SJSA1 (cell line): Measurements from ENCODE around the gene ST3GAL5. TPM values are rescaled to one million over a fixed set of nuclear protein-coding genes. Genes with fewer than 3 reads are reported as not detected.

Experiments
- DNase-seq, 2 experiments: peaks; one replicate each; pipeline ENCODE4 v3.0.0-alpha.2; 2015 to 2020; ENCODE audit warnings: low spot score in 2 of 2, low read depth in 1 of 2
- H3K27ac ChIP-seq: fragments of 250-450 bp; sonication (Bioruptor Pico); 2 replicates; pipeline ENCODE4 v1.5.1; 2020; ENCODE audit warnings: mild to moderate bottlenecking, moderate library complexity
- H3K27me3 ChIP-seq: fragments of 250-450 bp; sonication (Bioruptor Pico); replicated peaks from 2 replicates; pipeline ENCODE4 v1.5.1; 2020; ENCODE audit warnings: mild to moderate bottlenecking, moderate library complexity
- H3K36me3 ChIP-seq: fragments of 250-450 bp; sonication (Bioruptor Pico); 2 replicates; pipeline ENCODE4 v1.5.1; 2020; ENCODE audit warnings: mild to moderate bottlenecking
- H3K4me1 ChIP-seq: fragments of 250-450 bp; sonication (Bioruptor Pico); replicated peaks from 2 replicates; pipeline ENCODE4 v1.6.1; 2021; ENCODE audit warnings: mild to moderate bottlenecking
- H3K4me3 ChIP-seq: fragments of 250-450 bp; sonication (Bioruptor Pico); 2 replicates; pipeline ENCODE4 v1.5.1; 2020; ENCODE audit warnings: mild to moderate bottlenecking
- H3K9me3 ChIP-seq: fragments of 250-450 bp; sonication (Bioruptor Pico); replicated peaks from 2 replicates; pipeline ENCODE4 v1.5.1; 2020; ENCODE audit warnings: mild to moderate bottlenecking
- total RNA-seq: library from RNA; depleted of rRNA; stranded (reverse); fragments of >200 nt; shearing (Covaris generic); gene quantifications from 2 replicates; pipeline ENCODE4 v1.2.3, GENCODE V29; 2014

The ST3GAL5 gene
- total RNA-seq, 1 experiment from 2014 or later = 84.5 TPM

DNA sequence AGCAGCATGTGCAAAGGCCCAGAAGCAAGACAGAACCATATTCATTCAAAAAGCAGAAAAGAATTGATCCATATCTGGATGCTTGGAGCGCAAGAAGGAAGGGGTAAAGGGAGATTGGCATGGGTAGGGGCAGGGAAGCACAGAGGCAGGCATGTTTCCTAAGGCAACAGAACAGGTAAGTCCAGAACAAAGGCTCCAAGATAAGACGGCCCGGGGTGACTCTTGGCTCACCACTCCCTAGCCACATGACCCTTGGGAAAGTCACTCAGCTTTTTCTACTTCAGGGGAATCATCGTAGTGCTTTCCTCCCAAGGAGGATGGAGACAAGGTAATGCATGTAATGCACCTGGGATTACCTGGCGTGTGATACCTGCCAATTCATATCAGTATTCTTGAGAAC is 37.7 kb upstream of the ST3GAL5 start:
- Histone ChIP-seq H3K27ac (no peak overlapping the region), H3K36me3 (no peaks in the 10 kb centered on the region), H3K27me3 (no peaks in the 10 kb centered on the region), H3K4me1 (peaks cover 53% of the 10 kb centered on the region), H3K4me3 (no peak overlapping the region), H3K9me3 (no peaks in the 10 kb centered on the region)
- no peak for DNase-seq

- Histone ChIP-seq H3K27ac (no peak overlapping the region), H3K36me3 (no peaks in the 10 kb centered on the region)
- no peak for DNase-seq
Observed at GRCh38 chr2:85925216-85925671, 36.5 kb upstream of the ST3GAL5 start.

DNA sequence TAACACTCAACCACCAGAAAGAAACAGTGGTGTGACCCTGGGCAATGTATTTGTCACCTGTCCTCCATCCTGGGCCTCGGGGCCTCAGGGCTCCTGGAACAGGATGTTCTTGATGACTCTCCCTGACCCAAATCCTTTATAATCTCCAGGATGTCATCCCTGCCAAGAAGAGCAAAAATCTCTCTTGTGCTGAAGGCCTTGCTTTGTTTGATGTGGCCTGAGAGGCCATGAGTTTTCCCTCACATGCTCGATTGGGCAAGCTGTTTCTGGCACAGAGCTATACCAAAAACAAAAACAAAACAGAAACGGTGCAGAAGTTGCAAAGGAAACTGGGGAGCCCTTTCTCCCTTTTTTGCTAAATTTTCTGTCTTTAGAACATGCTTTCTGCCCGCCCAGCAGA is 35.7 kb upstream of the ST3GAL5 start:
- H3K4me3 ChIP-seq = no peak overlapping the region
- DNase-seq = no peak
- H3K4me1 ChIP-seq = peaks cover 45% of the 10 kb centered on the region
- peaks cover 12% of the 10 kb centered on the region for H3K9me3 ChIP-seq
- H3K36me3 ChIP-seq = no peaks in the 10 kb centered on the region
- no peaks in the 10 kb centered on the region for H3K27me3 ChIP-seq
- H3K27ac ChIP-seq = no peak overlapping the region

More at GRCh38 chr2:85925216-85925671, 36.5 kb upstream of the ST3GAL5 start:
- Histone ChIP-seq H3K27me3 (no peaks in the 10 kb centered on the region), H3K9me3 (peaks cover 6% of the 10 kb centered on the region), H3K4me3 (no peak overlapping the region), H3K4me1 (peaks cover 52% of the 10 kb centered on the region)

DNA sequence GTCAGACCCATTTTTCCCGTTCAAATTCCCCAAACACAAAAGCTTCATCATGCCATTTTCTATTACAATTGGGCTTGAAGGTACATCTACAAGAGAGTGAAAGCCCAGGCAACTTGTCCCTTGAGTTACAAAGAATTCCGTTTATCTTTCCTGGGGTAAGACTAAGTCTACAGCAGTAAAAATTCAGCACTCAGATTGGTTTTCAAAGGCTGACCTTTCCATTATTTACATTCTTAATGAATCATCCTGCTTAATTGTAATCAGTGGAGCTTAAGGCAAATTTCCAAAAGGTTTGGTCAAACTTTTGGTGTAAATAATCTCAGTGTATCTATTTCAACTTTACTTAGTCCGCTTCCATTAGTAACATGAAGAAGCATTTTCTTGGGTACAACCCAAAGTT is 33.4 kb upstream of the ST3GAL5 start:
- H3K27ac ChIP-seq = no peak overlapping the region
- no peak overlapping the region for H3K4me3 ChIP-seq
- H3K4me1 ChIP-seq = peaks cover 31% of the 10 kb centered on the region
- DNase-seq = peak in 1 of 2 experiments; percentile 40
- no peaks in the 10 kb centered on the region for H3K27me3 ChIP-seq
- H3K36me3 ChIP-seq = no peaks in the 10 kb centered on the region
- peaks cover 12% of the 10 kb centered on the region for H3K9me3 ChIP-seq

DNA sequence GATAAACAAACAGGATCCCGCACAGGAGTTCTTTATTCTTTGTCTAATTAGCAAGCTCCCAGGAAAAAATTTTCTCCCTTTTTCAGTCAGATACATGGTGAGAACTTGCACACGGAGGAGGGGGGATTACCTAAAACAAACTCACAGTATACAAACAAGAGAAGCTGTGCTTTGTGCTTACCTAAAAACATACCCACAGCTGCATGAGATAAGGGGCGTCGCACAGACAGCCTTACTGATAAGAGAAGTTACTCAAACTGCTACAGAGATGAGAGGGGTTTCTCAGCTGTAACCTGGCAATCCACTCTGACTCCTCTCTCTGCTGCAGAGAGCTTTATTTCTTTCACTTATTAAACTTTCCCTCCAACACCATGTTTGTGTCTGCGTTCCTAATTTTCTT is 32.9 kb upstream of the ST3GAL5 start:
- no peaks in the 10 kb centered on the region for H3K27me3 ChIP-seq
- peaks cover 30% of the 10 kb centered on the region for H3K4me1 ChIP-seq
- no peak overlapping the region for H3K4me3 ChIP-seq
- DNase-seq = peak in 1 of 2 experiments; percentile 36
- H3K36me3 ChIP-seq = no peaks in the 10 kb centered on the region
- H3K9me3 ChIP-seq = peaks cover 12% of the 10 kb centered on the region
- peak overlapping the region; percentile 1; the same call in 1 of the 2 replicates for H3K27ac ChIP-seq

DNA sequence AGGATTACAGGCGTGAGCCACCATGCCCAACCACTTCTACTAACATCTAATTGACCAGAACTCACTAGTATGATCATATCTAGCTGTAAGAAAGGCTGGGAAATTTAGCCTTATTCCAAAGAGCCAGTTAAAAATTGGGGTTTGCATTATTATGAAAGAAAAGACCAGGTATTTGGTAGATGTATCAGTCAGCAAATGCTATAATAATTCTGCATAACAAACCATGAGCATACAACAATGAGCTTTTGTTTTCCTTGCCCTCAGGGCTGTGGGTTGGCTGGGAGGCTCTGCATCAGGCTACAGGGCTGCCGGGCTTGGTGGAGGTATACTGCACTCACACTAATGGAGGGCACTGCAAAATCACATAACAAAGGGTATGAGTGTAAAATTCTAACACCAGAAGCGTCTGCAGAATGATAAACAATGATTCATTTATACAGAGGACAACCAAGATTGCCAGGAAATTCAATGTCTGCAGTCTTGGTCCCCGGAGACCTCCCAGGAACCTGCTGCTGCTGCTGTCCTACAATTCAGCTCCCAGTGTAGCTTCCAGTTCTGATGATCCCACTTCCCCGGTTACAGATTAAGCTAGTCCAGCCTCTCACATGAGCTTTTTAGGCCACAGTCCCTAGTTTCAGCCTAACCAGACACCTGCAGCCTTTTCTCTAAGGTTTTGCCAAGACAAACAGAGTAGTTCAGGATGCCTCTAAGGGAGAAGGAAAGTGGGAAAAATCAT is 32.2 kb upstream of the ST3GAL5 start:
- Histone ChIP-seq H3K36me3 (no peaks in the 10 kb centered on the region), H3K4me1 (peaks cover 37% of the 10 kb centered on the region), H3K27me3 (no peaks in the 10 kb centered on the region), H3K4me3 (no peak overlapping the region), H3K9me3 (peaks cover 12% of the 10 kb centered on the region), H3K27ac (peak overlapping the region; percentile 1; the same call in 1 of the 2 replicates)
- DNase-seq = peak; percentile 86 to 90

GRCh38 chr2:85917887-85918795 is 29.4 kb upstream of the ST3GAL5 start:
- Histone ChIP-seq H3K27ac (no peak overlapping the region), H3K9me3 (peaks cover 12% of the 10 kb centered on the region), H3K4me1 (peaks cover 48% of the 10 kb centered on the region), H3K36me3 (no peaks in the 10 kb centered on the region), H3K27me3 (no peaks in the 10 kb centered on the region), H3K4me3 (no peak overlapping the region)
- DNase-seq = no peak

- DNase-seq = peak in 1 of 2 experiments; percentile 54
- H3K36me3 ChIP-seq = no peaks in the 10 kb centered on the region
Observed at GRCh38 chr2:85915606-85916303, 27.0 kb upstream of the ST3GAL5 start.

DNA sequence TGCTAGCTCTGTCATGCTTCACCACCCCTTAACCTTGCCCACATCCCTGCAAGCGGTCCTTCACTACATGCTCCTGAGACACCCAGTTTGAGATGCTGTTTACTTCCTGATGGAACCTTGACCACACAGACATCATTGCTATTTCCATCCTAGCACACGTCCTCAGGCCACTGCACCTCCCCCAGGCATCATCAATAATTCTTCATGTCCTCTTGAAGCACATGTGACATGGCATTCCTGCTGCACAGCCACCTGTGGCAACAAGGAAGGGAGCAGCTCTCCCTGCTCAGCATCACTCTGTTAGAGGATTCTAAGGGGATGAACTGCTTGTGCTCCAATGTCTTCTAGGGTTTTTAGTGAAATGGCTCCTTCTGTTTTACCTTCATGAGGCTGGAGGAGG is 26.1 kb upstream of the ST3GAL5 start:
- no peak overlapping the region for H3K27ac ChIP-seq
- H3K4me1 ChIP-seq = peaks cover 53% of the 10 kb centered on the region
- no peak overlapping the region for H3K4me3 ChIP-seq
- H3K27me3 ChIP-seq = no peaks in the 10 kb centered on the region
- no peaks in the 10 kb centered on the region for H3K36me3 ChIP-seq
- DNase-seq = no peak
- H3K9me3 ChIP-seq = peaks cover 3% of the 10 kb centered on the region

More at GRCh38 chr2:85915606-85916303, 27.0 kb upstream of the ST3GAL5 start:
- H3K4me3 ChIP-seq = no peak overlapping the region
- no peak overlapping the region for H3K27ac ChIP-seq
- no peaks in the 10 kb centered on the region for H3K27me3 ChIP-seq
- H3K9me3 ChIP-seq = peaks cover 11% of the 10 kb centered on the region
- H3K4me1 ChIP-seq = peaks cover 52% of the 10 kb centered on the region

GRCh38 chr2:85913884-85914881 is 25.4 kb upstream of the ST3GAL5 start:
- H3K27ac ChIP-seq = no peak overlapping the region
- H3K4me3 ChIP-seq = no peak overlapping the region
- no peak for DNase-seq
- H3K36me3 ChIP-seq = no peaks in the 10 kb centered on the region
- no peaks in the 10 kb centered on the region for H3K9me3 ChIP-seq
- H3K27me3 ChIP-seq = no peaks in the 10 kb centered on the region
- H3K4me1 ChIP-seq = peaks cover 53% of the 10 kb centered on the region

DNA sequence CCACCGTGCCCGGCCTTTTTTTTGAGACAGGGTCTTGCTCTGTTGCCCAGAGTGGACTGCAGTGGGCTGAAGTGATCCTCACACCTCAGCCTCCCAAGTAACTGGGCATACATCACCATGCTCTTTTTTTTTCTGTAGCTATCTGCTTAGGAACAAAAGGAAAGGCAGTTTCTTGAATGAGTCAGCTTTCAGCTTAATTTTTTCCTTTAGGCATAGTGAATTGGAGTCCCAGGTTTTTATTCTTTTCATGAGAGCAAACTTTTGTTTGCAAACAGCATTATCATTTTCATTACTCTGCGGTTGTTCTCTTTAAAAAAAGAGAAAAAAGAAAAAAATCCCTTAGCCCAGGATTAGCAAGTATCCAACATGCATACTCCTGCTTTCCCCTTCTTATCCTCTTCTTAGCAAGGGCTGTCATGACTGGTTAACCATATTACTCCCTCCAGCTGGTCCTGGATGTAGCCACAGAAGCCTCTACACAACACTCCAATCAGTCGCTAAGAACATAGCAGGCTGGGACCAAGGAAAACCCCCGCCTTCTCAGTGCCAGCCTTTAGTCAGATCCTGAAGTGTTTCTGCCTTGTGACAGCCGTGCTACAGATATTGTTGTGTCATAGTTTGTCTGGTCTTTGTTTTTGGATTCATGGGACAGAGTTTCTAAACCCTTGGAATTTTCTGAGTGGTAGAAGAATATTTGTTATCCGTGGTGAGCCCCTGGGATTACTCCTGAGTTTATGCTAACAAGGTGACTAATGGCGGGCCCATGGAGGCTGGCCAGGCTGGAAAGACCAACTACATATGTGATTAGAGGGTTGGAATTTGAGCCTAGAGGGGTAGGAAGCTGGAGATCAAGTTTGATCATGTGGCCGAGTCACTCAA is 23.3 kb upstream of the ST3GAL5 start:
- H3K27me3 ChIP-seq = no peaks in the 10 kb centered on the region
- H3K4me3 ChIP-seq = no peak overlapping the region

GRCh38 chr2:85911097-85911496 is 22.3 kb upstream of the ST3GAL5 start:
- no peak for DNase-seq
- no peaks in the 10 kb centered on the region for H3K9me3 ChIP-seq
- no peaks in the 10 kb centered on the region for H3K36me3 ChIP-seq
- peak overlapping the region; percentile 81 for H3K27ac ChIP-seq
- no peak overlapping the region for H3K4me3 ChIP-seq
- H3K27me3 ChIP-seq = no peaks in the 10 kb centered on the region
- peaks cover 60% of the 10 kb centered on the region for H3K4me1 ChIP-seq

More for the DNA sequence above, 23.3 kb upstream of the ST3GAL5 start:
- Histone ChIP-seq H3K9me3 (no peaks in the 10 kb centered on the region), H3K36me3 (no peaks in the 10 kb centered on the region), H3K4me1 (peaks cover 65% of the 10 kb centered on the region), H3K27ac (peak overlapping the region; percentile 81)
- DNase-seq = peak; percentile 87 to 92
